IMR-90 (cell line): ENCODE data around the gene EPM2AIP1. TPM values are rescaled to one million over a fixed set of nuclear protein-coding genes. Genes with fewer than 3 reads are reported as not detected.

ENCODE experiments used
- CHD1 ChIP-seq: IDR thresholded peaks from 2 replicates; pipeline ENCODE4 v1.6.1; 2012; ENCODE audit warnings: low read depth, low read length, improper control_type of control experiment
- FOS ChIP-seq: fragments of 150-350 bp; IDR thresholded peaks from 2 replicates; pipeline ENCODE4 v1.6.1; 2016; ENCODE audit warnings: low read depth, low read length
- MAFK ChIP-seq: IDR thresholded peaks from 2 replicates; pipeline ENCODE4 v1.6.1; 2012; ENCODE audit warnings: low read depth, low read length, improper control_type of control experiment
- MXI1 ChIP-seq: IDR thresholded peaks from 2 replicates; pipeline ENCODE4 v1.6.1; 2012; ENCODE audit warnings: low read depth, mild to moderate bottlenecking, low read length, moderate library complexity, borderline replicate concordance
- polyA plus RNA-seq, 3 experiments: library from polyadenylated mRNA; depleted of rRNA; stranded (reverse); fragments of >200 nt; gene quantifications; 2 replicates each; pipeline ENCODE4 v1.2.3, GENCODE V29; 2012; ENCODE audit warnings: low replicate concordance in 1 of 3
- total RNA-seq: library from RNA; depleted of rRNA; stranded (reverse); fragments of >200 nt; gene quantifications from 2 replicates; pipeline ENCODE4 v1.2.3, GENCODE V29; 2012

The EPM2AIP1 gene
- total and polyA plus RNA-seq, 2 of the 4 experiments (the other 2 are of a cell fraction): 6.4 to 13.4 TPM

DNA sequence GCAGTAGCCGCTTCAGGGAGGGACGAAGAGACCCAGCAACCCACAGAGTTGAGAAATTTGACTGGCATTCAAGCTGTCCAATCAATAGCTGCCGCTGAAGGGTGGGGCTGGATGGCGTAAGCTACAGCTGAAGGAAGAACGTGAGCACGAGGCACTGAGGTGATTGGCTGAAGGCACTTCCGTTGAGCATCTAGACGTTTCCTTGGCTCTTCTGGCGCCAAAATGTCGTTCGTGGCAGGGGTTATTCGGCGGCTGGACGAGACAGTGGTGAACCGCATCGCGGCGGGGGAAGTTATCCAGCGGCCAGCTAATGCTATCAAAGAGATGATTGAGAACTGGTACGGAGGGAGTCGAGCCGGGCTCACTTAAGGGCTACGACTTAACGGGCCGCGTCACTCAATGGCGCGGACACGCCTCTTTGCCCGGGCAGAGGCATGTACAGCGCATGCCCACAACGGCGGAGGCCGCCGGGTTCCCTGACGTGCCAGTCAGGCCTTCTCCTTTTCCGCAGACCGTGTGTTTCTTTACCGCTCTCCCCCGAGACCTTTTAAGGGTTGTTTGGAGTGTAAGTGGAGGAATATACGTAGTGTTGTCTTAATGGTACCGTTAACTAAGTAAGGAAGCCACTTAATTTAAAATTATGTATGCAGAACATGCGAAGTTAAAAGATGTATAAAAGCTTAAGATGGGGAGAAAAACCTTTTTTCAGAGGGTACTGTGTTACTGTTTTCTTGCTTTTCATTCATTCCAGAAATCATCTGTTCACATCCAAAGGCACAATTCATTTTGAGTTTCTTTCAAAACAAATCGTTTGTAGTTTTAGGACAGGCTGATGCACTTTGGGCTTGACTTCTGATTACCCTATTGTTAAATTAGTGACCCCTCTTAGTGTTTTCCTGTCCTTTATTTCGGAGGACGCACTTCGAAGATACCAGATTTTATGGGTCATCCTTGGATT, 674 bp upstream of the EPM2AIP1 start, which contains the start of gene MLH1 (continued):
- TF ChIP-seq MXI1 (peak; percentile 84; the same call in 1 of the 2 replicates), MAFK (no peak), FOS (peak; percentile 6; the same call in 1 of the 2 replicates), CHD1 (peak; percentile 34; the same call in 1 of the 2 replicates)
